Measurements from ENCODE around the gene FAM47E.

The FAM47E gene

DNA sequence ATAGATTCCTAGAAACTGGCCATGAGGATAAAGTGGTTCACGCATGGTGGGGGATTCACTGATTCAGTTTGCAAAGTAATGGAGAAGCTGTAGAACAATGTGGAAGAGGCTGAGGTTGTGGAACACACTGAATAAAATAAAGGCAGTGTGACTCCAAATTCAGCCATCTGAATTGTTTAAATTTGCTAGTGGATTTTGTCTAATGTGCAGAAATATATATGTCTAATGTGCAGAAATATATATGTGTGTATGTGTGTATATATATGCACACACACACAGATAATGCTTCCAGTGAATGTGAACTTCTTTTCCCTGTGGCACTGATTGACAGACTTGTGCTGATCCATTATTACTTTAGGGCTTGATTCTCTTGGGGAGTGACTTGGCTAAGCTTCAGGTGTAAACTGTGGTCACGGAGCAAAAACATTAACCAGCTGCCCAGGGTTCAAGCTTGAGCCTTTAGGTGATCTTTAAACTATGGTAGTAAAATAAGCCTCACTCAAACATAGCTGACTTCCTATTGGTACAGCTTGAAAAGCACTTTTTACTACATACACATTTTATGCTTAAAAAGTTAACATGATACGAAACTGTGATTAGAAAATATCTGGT is 58.5 kb downstream of the FAM47E start:
- Histone ChIP-seq H3K4me1 (ENCODE audit: control insufficient read depth, low read depth, low read length) (no peaks in the 10 kb centered on the region), H3K18ac (ENCODE audit: low read length) (no peak overlapping the region), H4K8ac (ENCODE audit: low read depth, low read length) (no peak overlapping the region), H3K27ac (ENCODE audit: low read depth, low read length) (no peak overlapping the region), H3K4me3 (ENCODE audit: low read length) (no peak overlapping the region), H3K9ac (ENCODE audit: low read length) (no peak overlapping the region), H2BK5ac (ENCODE audit: low read length) (no peak overlapping the region), H3K4me2 (ENCODE audit: low read length) (no peak overlapping the region), H4K5ac (ENCODE audit: low read length) (no peak overlapping the region), H3K4ac (ENCODE audit: low read depth, low read length) (no peak overlapping the region), H3K23ac (ENCODE audit: low read length) (no peak overlapping the region), H3K56ac (ENCODE audit: low read length) (no peak overlapping the region), H2BK15ac (replicated peaks; ENCODE audit: low read depth) (no peak overlapping the region), H3K36me3 (ENCODE audit: control insufficient read depth, insufficient read depth, low read length) (no peaks in the 10 kb centered on the region), H2AK5ac (ENCODE audit: low read length) (no peak overlapping the region), H3K79me1 (ENCODE audit: low read length) (no peaks in the 10 kb centered on the region), H3K27me3 (ENCODE audit: insufficient read depth, low read length, poor library complexity) (peaks cover 4% of the 10 kb centered on the region), H3K79me2 (ENCODE audit: control insufficient read depth, insufficient read depth, low read length) (no peaks in the 10 kb centered on the region), H2BK120ac (ENCODE audit: low read depth, low read length) (no peak overlapping the region)
- no peak for DNase-seq
- WGBS (ENCODE audit: extremely low coverage, insufficient coverage, low lambda C conversion rate), result no CpG with 5 or more reads among the region's 3 CpGs

DNA sequence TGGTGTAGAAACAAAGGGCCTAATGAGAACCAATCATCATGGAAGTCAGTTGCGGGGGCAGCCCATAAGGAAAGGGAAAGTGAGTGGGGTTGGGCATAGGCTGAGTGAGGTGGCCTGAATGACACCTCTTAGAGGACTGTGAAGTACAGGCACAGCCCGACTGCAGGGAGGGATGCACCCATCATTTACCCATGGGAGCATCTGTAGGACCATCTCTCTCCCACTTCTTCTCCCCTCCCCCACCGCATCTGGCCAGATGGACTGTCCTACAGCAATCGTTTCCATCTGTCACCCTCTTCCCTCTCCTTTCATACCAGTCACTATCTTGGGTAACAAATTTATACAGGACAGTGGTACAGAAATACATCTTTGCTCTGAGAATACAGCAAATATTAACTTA is 59.2 kb downstream of the FAM47E start:
- H3K36me3 ChIP-seq (ENCODE audit: control insufficient read depth, insufficient read depth, low read length), result no peaks in the 10 kb centered on the region
- H3K27ac ChIP-seq (ENCODE audit: low read depth, low read length), result no peak overlapping the region
- no peak overlapping the region for H3K18ac ChIP-seq (ENCODE audit: low read length)
- no peaks in the 10 kb centered on the region for H3K27me3 ChIP-seq (ENCODE audit: insufficient read depth, low read length, poor library complexity)
- H4K8ac ChIP-seq (ENCODE audit: low read depth, low read length), result no peak overlapping the region
- H2BK5ac ChIP-seq (ENCODE audit: low read length), result no peak overlapping the region
- H3K9ac ChIP-seq (ENCODE audit: low read length), result no peak overlapping the region
- no peaks in the 10 kb centered on the region for H3K79me2 ChIP-seq (ENCODE audit: control insufficient read depth, insufficient read depth, low read length)
- no peak overlapping the region for H3K56ac ChIP-seq (ENCODE audit: low read length)
- no peak overlapping the region for H2BK15ac ChIP-seq (replicated peaks; ENCODE audit: low read depth)
- no peaks in the 10 kb centered on the region for H3K4me1 ChIP-seq (ENCODE audit: control insufficient read depth, low read depth, low read length)
- no peak overlapping the region for H3K4me2 ChIP-seq (ENCODE audit: low read length)
- DNase-seq, result no peak
- no peak overlapping the region for H4K5ac ChIP-seq (ENCODE audit: low read length)
- H3K23ac ChIP-seq (ENCODE audit: low read length), result no peak overlapping the region
- H3K4me3 ChIP-seq (ENCODE audit: low read length), result no peak overlapping the region
- no peaks in the 10 kb centered on the region for H3K79me1 ChIP-seq (ENCODE audit: low read length)
- H3K4ac ChIP-seq (ENCODE audit: low read depth, low read length), result no peak overlapping the region
- H2AK5ac ChIP-seq (ENCODE audit: low read length), result no peak overlapping the region
- WGBS (ENCODE audit: extremely low coverage, insufficient coverage, low lambda C conversion rate), result no CpG with 5 or more reads among the region's 4 CpGs
- H2BK120ac ChIP-seq (ENCODE audit: low read depth, low read length), result no peak overlapping the region

GRCh38 chr4:76311896-76312331 is 60.4 kb downstream of the FAM47E start:
- Histone ChIP-seq H3K4me3 (ENCODE audit: low read length) (no peak overlapping the region), H4K5ac (ENCODE audit: low read length) (no peak overlapping the region), H3K36me3 (ENCODE audit: control insufficient read depth, insufficient read depth, low read length) (no peaks in the 10 kb centered on the region), H2BK15ac (replicated peaks; ENCODE audit: low read depth) (no peak overlapping the region), H3K79me2 (ENCODE audit: control insufficient read depth, insufficient read depth, low read length) (no peaks in the 10 kb centered on the region), H3K4me1 (ENCODE audit: control insufficient read depth, low read depth, low read length) (no peaks in the 10 kb centered on the region), H3K27ac (ENCODE audit: low read depth, low read length) (no peak overlapping the region), H3K23ac (ENCODE audit: low read length) (no peak overlapping the region), H3K9ac (ENCODE audit: low read length) (no peak overlapping the region), H2AK5ac (ENCODE audit: low read length) (no peak overlapping the region), H4K8ac (ENCODE audit: low read depth, low read length) (no peak overlapping the region), H3K18ac (ENCODE audit: low read length) (no peak overlapping the region), H3K56ac (ENCODE audit: low read length) (no peak overlapping the region), H3K4ac (ENCODE audit: low read depth, low read length) (no peak overlapping the region), H2BK5ac (ENCODE audit: low read length) (no peak overlapping the region), H3K27me3 (ENCODE audit: insufficient read depth, low read length, poor library complexity) (no peaks in the 10 kb centered on the region), H2BK120ac (ENCODE audit: low read depth, low read length) (no peak overlapping the region), H3K4me2 (ENCODE audit: low read length) (no peak overlapping the region), H3K79me1 (ENCODE audit: low read length) (no peaks in the 10 kb centered on the region)
- WGBS (ENCODE audit: extremely low coverage, insufficient coverage, low lambda C conversion rate), result no CpG with 5 or more reads among the region's 1 CpG
- DNase-seq, result no peak

DNA sequence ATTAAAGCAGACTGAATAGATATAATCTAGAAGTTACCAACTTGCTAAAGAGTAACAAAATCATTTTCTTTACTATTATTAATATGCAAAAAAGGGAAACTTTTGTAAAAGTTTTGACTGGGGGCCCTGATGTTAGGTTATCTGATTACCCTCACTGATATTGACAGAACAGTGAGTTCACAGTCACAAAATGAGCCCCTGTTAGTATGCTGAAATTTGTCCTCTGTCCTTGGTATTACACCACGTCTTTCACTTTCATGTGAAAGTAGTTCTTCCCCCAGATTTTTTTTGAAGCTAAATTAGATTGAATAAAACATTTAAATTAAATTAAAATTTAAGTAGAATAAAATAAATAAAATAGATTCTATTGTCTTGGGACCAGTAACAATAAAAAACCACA is 60.9 kb downstream of the FAM47E start:
- Histone ChIP-seq H3K4me2 (ENCODE audit: low read length) (no peak overlapping the region), H3K27me3 (ENCODE audit: insufficient read depth, low read length, poor library complexity) (no peaks in the 10 kb centered on the region), H3K9ac (ENCODE audit: low read length) (no peak overlapping the region), H3K4me1 (ENCODE audit: control insufficient read depth, low read depth, low read length) (no peaks in the 10 kb centered on the region), H2BK15ac (replicated peaks; ENCODE audit: low read depth) (no peak overlapping the region), H2BK120ac (ENCODE audit: low read depth, low read length) (no peak overlapping the region), H3K56ac (ENCODE audit: low read length) (no peak overlapping the region), H3K4me3 (ENCODE audit: low read length) (no peak overlapping the region), H3K4ac (ENCODE audit: low read depth, low read length) (no peak overlapping the region), H2BK5ac (ENCODE audit: low read length) (no peak overlapping the region), H3K79me2 (ENCODE audit: control insufficient read depth, insufficient read depth, low read length) (no peaks in the 10 kb centered on the region), H3K36me3 (ENCODE audit: control insufficient read depth, insufficient read depth, low read length) (no peaks in the 10 kb centered on the region), H3K27ac (ENCODE audit: low read depth, low read length) (no peak overlapping the region), H3K79me1 (ENCODE audit: low read length) (no peaks in the 10 kb centered on the region), H3K23ac (ENCODE audit: low read length) (no peak overlapping the region), H3K18ac (ENCODE audit: low read length) (no peak overlapping the region), H2AK5ac (ENCODE audit: low read length) (no peak overlapping the region), H4K8ac (ENCODE audit: low read depth, low read length) (no peak overlapping the region), H4K5ac (ENCODE audit: low read length) (no peak overlapping the region)
- no peak for DNase-seq
- WGBS (ENCODE audit: extremely low coverage, insufficient coverage, low lambda C conversion rate), result no CpG with 5 or more reads among the region's 1 CpG

GRCh38 chr4:76313547-76313946 is 62.0 kb downstream of the FAM47E start:
- WGBS (ENCODE audit: extremely low coverage, insufficient coverage, low lambda C conversion rate), result no CpG with 5 or more reads among the region's 2 CpGs
- Histone ChIP-seq H3K79me1 (ENCODE audit: low read length) (no peaks in the 10 kb centered on the region), H3K4me3 (ENCODE audit: low read length) (no peak overlapping the region), H3K23ac (ENCODE audit: low read length) (no peak overlapping the region), H3K27ac (ENCODE audit: low read depth, low read length) (no peak overlapping the region), H3K4me2 (ENCODE audit: low read length) (no peak overlapping the region), H2BK5ac (ENCODE audit: low read length) (no peak overlapping the region), H3K56ac (ENCODE audit: low read length) (no peak overlapping the region), H2BK120ac (ENCODE audit: low read depth, low read length) (no peak overlapping the region), H4K5ac (ENCODE audit: low read length) (no peak overlapping the region), H4K8ac (ENCODE audit: low read depth, low read length) (no peak overlapping the region), H3K9ac (ENCODE audit: low read length) (no peak overlapping the region), H3K79me2 (ENCODE audit: control insufficient read depth, insufficient read depth, low read length) (no peaks in the 10 kb centered on the region), H3K18ac (ENCODE audit: low read length) (no peak overlapping the region), H2BK15ac (replicated peaks; ENCODE audit: low read depth) (no peak overlapping the region), H3K36me3 (ENCODE audit: control insufficient read depth, insufficient read depth, low read length) (no peaks in the 10 kb centered on the region), H2AK5ac (ENCODE audit: low read length) (no peak overlapping the region), H3K27me3 (ENCODE audit: insufficient read depth, low read length, poor library complexity) (no peaks in the 10 kb centered on the region), H3K4me1 (ENCODE audit: control insufficient read depth, low read depth, low read length) (no peaks in the 10 kb centered on the region), H3K4ac (ENCODE audit: low read depth, low read length) (no peak overlapping the region)
- DNase-seq, result no peak

DNA sequence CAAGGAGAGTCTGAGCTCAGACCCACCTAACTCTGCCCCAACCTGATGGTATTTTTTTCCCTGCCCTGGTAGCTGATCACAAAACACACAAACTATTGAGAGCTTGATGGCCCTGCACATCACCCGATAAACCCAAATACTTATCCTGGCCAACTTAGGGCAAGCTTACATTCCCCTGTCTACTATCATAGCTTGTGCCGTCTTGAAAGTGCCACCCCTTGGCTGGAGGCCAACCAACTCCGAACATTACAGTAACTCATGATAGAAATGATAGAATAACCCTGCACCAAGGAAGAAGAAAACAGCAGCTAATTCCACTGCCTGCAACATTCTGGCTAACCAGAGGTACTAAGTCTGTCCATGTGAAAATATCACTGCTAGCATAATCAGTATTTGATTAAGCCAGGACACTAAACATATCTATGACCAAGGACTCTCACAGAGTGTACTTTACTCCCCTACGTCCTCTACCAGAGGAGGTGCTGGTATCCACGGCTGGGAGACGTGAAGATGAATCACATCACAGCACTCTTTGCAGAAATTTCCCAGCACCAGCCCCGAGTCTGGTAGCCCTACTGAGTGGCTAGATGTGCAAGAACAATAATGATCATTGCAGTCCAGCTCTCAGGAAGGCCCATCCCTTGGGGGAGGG is 63.9 kb downstream of the FAM47E start:
- no peak overlapping the region for H3K18ac ChIP-seq (ENCODE audit: low read length)
- no CpG with 5 or more reads among the region's 7 CpGs for WGBS (ENCODE audit: extremely low coverage, insufficient coverage, low lambda C conversion rate)

More for the DNA sequence above, 63.9 kb downstream of the FAM47E start:
- Histone ChIP-seq H3K4me3 (ENCODE audit: low read length) (no peak overlapping the region), H3K56ac (ENCODE audit: low read length) (no peak overlapping the region), H3K4ac (ENCODE audit: low read depth, low read length) (no peak overlapping the region), H4K5ac (ENCODE audit: low read length) (no peak overlapping the region), H4K8ac (ENCODE audit: low read depth, low read length) (no peak overlapping the region), H3K79me2 (ENCODE audit: control insufficient read depth, insufficient read depth, low read length) (no peaks in the 10 kb centered on the region), H3K79me1 (ENCODE audit: low read length) (no peaks in the 10 kb centered on the region), H3K36me3 (ENCODE audit: control insufficient read depth, insufficient read depth, low read length) (no peaks in the 10 kb centered on the region), H3K4me2 (ENCODE audit: low read length) (no peak overlapping the region), H3K27ac (ENCODE audit: low read depth, low read length) (no peak overlapping the region), H2BK15ac (replicated peaks; ENCODE audit: low read depth) (no peak overlapping the region), H3K27me3 (ENCODE audit: insufficient read depth, low read length, poor library complexity) (no peaks in the 10 kb centered on the region), H3K4me1 (ENCODE audit: control insufficient read depth, low read depth, low read length) (no peaks in the 10 kb centered on the region), H2AK5ac (ENCODE audit: low read length) (no peak overlapping the region), H2BK5ac (ENCODE audit: low read length) (no peak overlapping the region), H3K9ac (ENCODE audit: low read length) (no peak overlapping the region), H2BK120ac (ENCODE audit: low read depth, low read length) (no peak overlapping the region), H3K23ac (ENCODE audit: low read length) (no peak overlapping the region)
- DNase-seq, result no peak

Measured in mesendoderm (in vitro differentiated cells).